Renal cortical epithelial cell (primary cell): ENCODE results near the gene PRDX2. TPM values are rescaled to one million over a fixed set of nuclear protein-coding genes. Genes with fewer than 3 reads are reported as not detected.

Source experiments
- DNase-seq: peaks from one replicate; pipeline ENCODE4 v3.0.0-alpha.2; 2011; ENCODE audit warnings: low read depth
- total RNA-seq: library from RNA; depleted of rRNA; stranded (reverse); fragments of >200 nt; gene quantifications from 2 replicates; pipeline ENCODE4 v1.2.3, GENCODE V29; 2014

Gene PRDX2
- total RNA-seq, 1 donor from 2014 or later = 236 TPM

GRCh38 chr19:12779162-12779993, 22.2 kb downstream of the PRDX2 start:
- peak; percentile 64 for DNase-seq

- DNase-seq = no peak
Observed at GRCh38 chr19:12778905-12779161, 22.8 kb downstream of the PRDX2 start.

GRCh38 chr19:12778017-12778904, 23.3 kb downstream of the PRDX2 start:
- peak; percentile 58 for DNase-seq

GRCh38 chr19:12777217-12778016, 24.2 kb downstream of the PRDX2 start:
- DNase-seq = no peak

GRCh38 chr19:12774588-12775555, 26.7 kb downstream of the PRDX2 start, which contains the start of gene HOOK2:
Gene HOOK2 (minus strand): TSS chr19:12775552. CDS start chr19:12775449, 103 bp downstream.
- DNase-seq = no peak

- DNase-seq = no peak
Observed at GRCh38 chr19:12773571-12773970, 28.0 kb downstream of the PRDX2 start.

- DNase-seq = no peak
Observed at GRCh38 chr19:12772323-12772722, 29.3 kb downstream of the PRDX2 start.

GRCh38 chr19:12770922-12771321, 30.7 kb downstream of the PRDX2 start:
- no peak for DNase-seq

- DNase-seq = no peak
Observed at GRCh38 chr19:12769689-12770088, 31.9 kb downstream of the PRDX2 start.

GRCh38 chr19:12767666-12768065, 33.9 kb downstream of the PRDX2 start:
- DNase-seq = no peak

- DNase-seq = no peak
Observed at GRCh38 chr19:12767150-12767549, 34.5 kb downstream of the PRDX2 start.

- DNase-seq = no peak
Observed at GRCh38 chr19:12766051-12766521, 35.5 kb downstream of the PRDX2 start.

- DNase-seq = no peak
Observed at GRCh38 chr19:12764698-12765097, 36.9 kb downstream of the PRDX2 start.

- DNase-seq = no peak
Observed at GRCh38 chr19:12763100-12763499, 38.5 kb downstream of the PRDX2 start.

- DNase-seq = no peak
Observed at GRCh38 chr19:12759686-12760085, 41.9 kb downstream of the PRDX2 start.

GRCh38 chr19:12757544-12758274, 43.9 kb downstream of the PRDX2 start:
- no peak for DNase-seq

- DNase-seq = no peak
Observed at GRCh38 chr19:12756150-12756883, 45.3 kb downstream of the PRDX2 start.

GRCh38 chr19:12754465-12755196, 47.0 kb downstream of the PRDX2 start:
- no peak for DNase-seq
